ENCODE results near the gene SOCS6. TPM values are rescaled to one million over a fixed set of nuclear protein-coding genes. Genes with fewer than 3 reads are reported as not detected.

SOCS6 gene
- total and polyA plus RNA-seq, 8 donors, result 4.4 to 56.7 (median 14.0) TPM

DNA sequence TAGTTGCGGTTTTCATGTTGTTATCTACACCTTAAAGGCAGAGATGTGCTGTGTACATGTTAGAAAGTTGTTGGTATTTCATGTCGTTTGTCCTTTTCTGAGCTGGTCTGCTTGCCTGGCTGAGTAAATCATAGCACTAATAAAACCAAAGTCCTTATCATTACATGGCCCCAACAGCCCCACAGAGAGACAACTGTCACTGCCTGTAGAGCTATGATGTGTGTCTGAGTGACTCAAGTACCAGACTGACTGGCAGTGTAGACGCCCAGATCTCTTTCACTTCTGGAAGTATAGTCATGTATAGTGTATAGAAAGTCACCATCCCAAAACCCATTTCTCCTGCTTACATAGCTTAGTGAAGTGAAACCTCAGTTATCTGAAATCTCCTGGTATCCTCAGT, 4.3 kb downstream of the SOCS6 start:
- peak overlapping the region in 2 of 5 donors; percentile 9 to 20 for H3K27ac ChIP-seq
- TF ChIP-seq POLR2AphosphoS5 (IDR thresholded peaks at IDR 0.05), result no peak
- TF ChIP-seq EP300 (IDR thresholded peaks at IDR 0.05), result no peak
- TF ChIP-seq, protein P1, sequence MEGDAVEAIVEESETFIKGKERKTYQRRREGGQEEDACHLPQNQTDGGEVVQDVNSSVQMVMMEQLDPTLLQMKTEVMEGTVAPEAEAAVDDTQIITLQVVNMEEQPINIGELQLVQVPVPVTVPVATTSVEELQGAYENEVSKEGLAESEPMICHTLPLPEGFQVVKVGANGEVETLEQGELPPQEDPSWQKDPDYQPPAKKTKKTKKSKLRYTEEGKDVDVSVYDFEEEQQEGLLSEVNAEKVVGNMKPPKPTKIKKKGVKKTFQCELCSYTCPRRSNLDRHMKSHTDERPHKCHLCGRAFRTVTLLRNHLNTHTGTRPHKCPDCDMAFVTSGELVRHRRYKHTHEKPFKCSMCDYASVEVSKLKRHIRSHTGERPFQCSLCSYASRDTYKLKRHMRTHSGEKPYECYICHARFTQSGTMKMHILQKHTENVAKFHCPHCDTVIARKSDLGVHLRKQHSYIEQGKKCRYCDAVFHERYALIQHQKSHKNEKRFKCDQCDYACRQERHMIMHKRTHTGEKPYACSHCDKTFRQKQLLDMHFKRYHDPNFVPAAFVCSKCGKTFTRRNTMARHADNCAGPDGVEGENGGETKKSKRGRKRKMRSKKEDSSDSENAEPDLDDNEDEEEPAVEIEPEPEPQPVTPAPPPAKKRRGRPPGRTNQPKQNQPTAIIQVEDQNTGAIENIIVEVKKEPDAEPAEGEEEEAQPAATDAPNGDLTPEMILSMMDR (IDR thresholded peaks at IDR 0.05), result no peak
- TF ChIP-seq POLR2A (IDR thresholded peaks at IDR 0.05), result no peak
- H3K36me3 ChIP-seq, result no peaks in the 10 kb centered on the region
- peak in 1 of 2 donors; percentile 18 for DNase-seq
- peaks cover 28 to 82% (median 65%) of the 10 kb centered on the region in 4 donors for H3K4me1 ChIP-seq
- H3K4me3 ChIP-seq, result no peak overlapping the region
- WGBS, 5 donors, result 41 to 62% (median 49%) methylated on average over 3 of the region's 3 CpGs
- intact Hi-C loops (cut with DNase I; ENCODE audit: low total_unique reads), result loop anchor here (10.0 kb wide), 1 partner anchor 88 kb away; the partner anchor contains the start of gene RTTN
- H3K27me3 ChIP-seq, result no peaks in the 10 kb centered on the region
- no peaks in the 10 kb centered on the region for H3K9me3 ChIP-seq

DNA sequence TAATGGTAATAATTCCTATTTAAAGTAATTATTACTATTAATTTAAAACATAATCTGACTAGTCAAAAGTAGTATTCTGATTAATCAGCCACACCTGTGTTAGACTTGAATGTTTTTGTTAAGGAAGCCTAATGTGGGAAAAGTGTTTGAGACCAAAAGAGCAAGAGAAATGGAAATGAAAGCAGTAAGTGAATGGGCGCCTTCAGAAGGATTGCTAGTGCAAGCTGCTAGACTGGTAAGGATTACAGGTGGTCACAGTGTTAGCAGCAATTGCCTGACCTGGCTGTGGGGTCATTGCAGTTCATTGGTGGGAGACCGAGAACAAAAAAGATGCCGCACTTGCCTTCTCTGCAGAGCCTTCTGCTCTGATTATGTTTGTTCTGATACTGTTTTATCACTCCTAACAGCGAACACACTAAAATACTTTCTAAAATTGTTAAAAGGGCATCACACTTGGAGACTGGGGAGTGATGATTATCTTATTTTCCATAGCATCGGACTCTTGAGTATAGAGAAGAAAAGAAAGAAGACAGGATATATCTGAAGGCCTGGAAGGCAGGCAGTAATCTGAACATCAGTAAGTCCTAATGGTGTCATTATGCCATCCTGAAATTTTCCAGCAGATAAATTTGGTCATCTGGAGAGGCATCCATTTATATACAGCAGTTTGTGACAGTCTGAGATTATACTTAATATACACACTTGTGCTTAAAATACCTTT, 5.8 kb downstream of the SOCS6 start:
- peaks cover 28 to 94% (median 69%) of the 10 kb centered on the region in 4 donors for H3K4me1 ChIP-seq
- WGBS, 5 donors, result 74 to 85% (median 81%) methylated on average over 5 of the region's 5 CpGs
- H3K27me3 ChIP-seq, result no peaks in the 10 kb centered on the region

DNA sequence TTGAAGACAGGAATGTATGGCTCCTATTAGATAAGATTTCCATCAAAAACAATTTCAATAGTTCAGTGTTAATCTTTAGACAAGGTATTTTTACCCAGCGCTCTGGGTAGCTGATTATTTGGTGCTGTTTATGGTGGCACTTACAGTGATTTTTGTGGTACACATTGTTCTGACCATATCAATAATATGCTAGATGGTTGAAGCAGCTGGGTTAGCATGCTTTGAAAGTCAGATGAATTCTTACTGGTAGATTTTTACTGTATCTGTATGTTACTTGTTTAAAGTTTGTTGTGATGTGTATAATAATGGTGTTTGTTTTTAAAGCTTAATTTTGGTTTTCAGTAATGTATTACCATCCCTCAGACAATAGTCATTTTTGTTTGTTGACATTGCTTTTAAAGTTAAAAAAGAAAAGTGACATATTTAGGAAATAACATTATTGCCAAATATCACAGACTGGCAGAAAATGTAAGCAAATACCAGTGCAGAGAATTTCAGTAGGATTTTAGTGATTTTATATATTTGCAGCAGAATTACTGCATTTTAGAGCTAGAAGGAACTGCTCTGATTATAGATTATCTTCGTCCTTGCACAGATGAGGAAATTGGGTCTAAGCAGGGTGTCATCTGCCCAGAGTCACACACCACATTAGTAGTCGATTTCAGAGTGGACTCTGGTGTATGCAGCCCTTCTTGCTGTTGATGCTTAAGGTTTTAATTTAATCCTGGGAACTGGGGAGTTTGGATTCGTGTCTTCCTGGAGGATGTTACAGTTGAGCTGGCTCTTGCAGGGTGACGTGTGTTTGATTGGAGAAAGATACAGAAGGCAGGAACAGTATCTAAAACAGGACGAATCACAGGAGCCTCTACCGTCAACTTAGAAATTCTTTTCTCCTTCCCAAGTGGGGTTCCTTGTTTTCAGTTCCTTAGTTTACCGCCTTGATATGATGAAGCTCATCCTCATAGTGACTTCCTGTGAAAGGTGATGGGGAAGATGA, 6.6 kb downstream of the SOCS6 start:
- 44 to 53% (median 48%) methylated on average over 8 of the region's 8 CpGs for WGBS, 5 donors
- no peaks in the 10 kb centered on the region for H3K27me3 ChIP-seq

More for the DNA sequence above, 5.8 kb downstream of the SOCS6 start:
- Histone ChIP-seq H3K4me3 (no peak overlapping the region), H3K27ac (no peak overlapping the region), H3K36me3 (no peaks in the 10 kb centered on the region), H3K9me3 (no peaks in the 10 kb centered on the region)
- intact Hi-C loops (cut with DNase I; ENCODE audit: low total_unique reads), result loop anchor here (10.0 kb wide), 1 partner anchor 90 kb away; the partner anchor contains the start of gene RTTN
- TF ChIP-seq, protein P1 (IDR thresholded peaks at IDR 0.05), result no peak
- TF ChIP-seq POLR2A (IDR thresholded peaks at IDR 0.05) (no peak), POLR2AphosphoS5 (IDR thresholded peaks at IDR 0.05) (no peak), EP300 (IDR thresholded peaks at IDR 0.05) (no peak)
- DNase-seq, result no peak

More for the DNA sequence above, 6.6 kb downstream of the SOCS6 start:
- Histone ChIP-seq H3K27ac (no peak overlapping the region), H3K4me3 (no peak overlapping the region), H3K4me1 (peaks cover 26 to 85% (median 62%) of the 10 kb centered on the region in 4 donors), H3K9me3 (no peaks in the 10 kb centered on the region), H3K36me3 (no peaks in the 10 kb centered on the region)
- TF ChIP-seq POLR2AphosphoS5 (IDR thresholded peaks at IDR 0.05) (no peak), EP300 (IDR thresholded peaks at IDR 0.05) (no peak), POLR2A (IDR thresholded peaks at IDR 0.05) (no peak)
- TF ChIP-seq, protein P1 (IDR thresholded peaks at IDR 0.05), result no peak
- intact Hi-C loops (cut with DNase I; ENCODE audit: low total_unique reads), result loop anchor here (10.0 kb wide), 1 partner anchor 91 kb away; the partner anchor contains the start of gene RTTN
- no peak for DNase-seq
